Prostate gland (tissue), 2 donors: ENCODE measurements around the gene PHLPP1. TPM values are rescaled to one million over a fixed set of nuclear protein-coding genes. Genes with fewer than 3 reads are reported as not detected.

Experiments
- DNase-seq: peaks from one replicate; pipeline ENCODE4 v3.0.0-alpha.2; 2019; ENCODE audit warnings: low spot score
- H3K27ac ChIP-seq, 2 donors: fragments of 200-600 bp; sonication (generic); 2 replicates each; pipeline ENCODE4 v1.5.1; 2017 to 2019
- H3K27me3 ChIP-seq: fragments of 200-600 bp; sonication (generic); replicated peaks from 2 replicates; pipeline ENCODE4 v1.5.1; 2019; ENCODE audit not compliant: insufficient read depth
- H3K36me3 ChIP-seq, 2 donors: fragments of 200-600 bp; sonication (generic); 1 replicate in 1 of 2; 2 replicates in 1 of 2; pipeline versions ENCODE4 v1.5.1 to v1.8.1; 2017 to 2019
- H3K4me1 ChIP-seq: fragments of 200-600 bp; sonication (generic); replicated peaks from 2 replicates; pipeline ENCODE4 v1.5.1; 2019
- H3K4me3 ChIP-seq, 2 donors: fragments of 200-600 bp; sonication (generic); 2 replicates each; pipeline ENCODE4 v1.5.1; 2017 to 2019
- H3K9me3 ChIP-seq: fragments of 200-600 bp; sonication (generic); 2 replicates; pipeline ENCODE4 v1.5.1; 2017
- POLR2A ChIP-seq: fragments of 450-650 bp; IDR thresholded peaks from one replicate; pipeline ENCODE4 v1.6.1; 2016; ENCODE audit warnings: antibody characterized with exemption, mild to moderate bottlenecking
- POLR2AphosphoS5 ChIP-seq: sonication (generic); formaldehyde crosslinking; IDR thresholded peaks from one replicate; pipeline ENCODE4 v1.6.1; 2017; ENCODE audit warnings: antibody characterized with exemption
- WGBS: methylation state at CpG from one replicate; pipeline ENCODE4 v1.1.5; 2018; 5-methylcytosine and 5-hydroxymethylcytosine counted together
- intact Hi-C: fragments of 100-400 bp; cut with DNase I; formaldehyde crosslinking; loops from one replicate; pipeline ENCODE4 v1.14.2; 2022
- total RNA-seq, 2 donors: library from RNA; depleted of rRNA; stranded (reverse); fragments of >200 nt; gene quantifications; one replicate each; pipeline ENCODE4 v1.1.0, GENCODE V29; 2016
- TF ChIP-seq, protein P1 (sequence below), 4 experiments: fragments of 200-600 bp in 2 of 4; fragments of 450-650 bp in 2 of 4; sonication (generic) in 2 of 4; IDR thresholded peaks; 1 replicate in 3 of 4; 2 replicates in 1 of 4; pipeline ENCODE4 v1.5.1; 2016 to 2019; ENCODE audit warnings: antibody characterized with exemption in 4 of 4, mild to moderate bottlenecking in 2 of 4, moderate library complexity in 2 of 4

The PHLPP1 gene
- total RNA-seq, 2 donors from 2014 or later: 16.8 to 44.1 TPM

DNA sequence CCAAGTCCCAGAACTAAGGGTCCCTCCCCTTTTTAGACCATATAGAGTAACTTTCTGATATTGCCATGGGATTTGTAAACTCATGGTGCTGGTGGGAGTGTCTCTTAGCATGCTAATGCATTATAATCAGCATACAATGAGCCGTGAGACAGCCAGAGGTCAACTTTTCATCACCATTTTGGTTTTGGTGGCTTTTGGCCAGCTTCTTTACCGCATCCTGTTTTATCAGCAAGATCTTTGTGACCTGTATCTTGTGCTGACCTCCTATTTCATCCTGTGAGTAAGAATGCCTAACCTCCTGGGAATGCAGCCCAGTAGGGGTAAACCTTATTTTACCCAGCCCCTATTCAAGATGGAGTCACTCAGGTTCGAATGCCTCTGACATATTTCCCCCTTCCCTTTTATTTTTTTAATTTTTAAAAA lies 148.2 kb downstream of the PHLPP1 start:
- WGBS: 82% methylated on average over 3 of the region's 3 CpGs
- no peak for DNase-seq
- Histone ChIP-seq H3K4me1 (no peaks in the 10 kb centered on the region), H3K9me3 (no peaks in the 10 kb centered on the region), H3K4me3 (no peak overlapping the region), H3K27ac (no peak overlapping the region), H3K36me3 (no peaks in the 10 kb centered on the region), H3K27me3 (no peaks in the 10 kb centered on the region)
- intact Hi-C loops: no loop called here
- TF ChIP-seq, protein P1, sequence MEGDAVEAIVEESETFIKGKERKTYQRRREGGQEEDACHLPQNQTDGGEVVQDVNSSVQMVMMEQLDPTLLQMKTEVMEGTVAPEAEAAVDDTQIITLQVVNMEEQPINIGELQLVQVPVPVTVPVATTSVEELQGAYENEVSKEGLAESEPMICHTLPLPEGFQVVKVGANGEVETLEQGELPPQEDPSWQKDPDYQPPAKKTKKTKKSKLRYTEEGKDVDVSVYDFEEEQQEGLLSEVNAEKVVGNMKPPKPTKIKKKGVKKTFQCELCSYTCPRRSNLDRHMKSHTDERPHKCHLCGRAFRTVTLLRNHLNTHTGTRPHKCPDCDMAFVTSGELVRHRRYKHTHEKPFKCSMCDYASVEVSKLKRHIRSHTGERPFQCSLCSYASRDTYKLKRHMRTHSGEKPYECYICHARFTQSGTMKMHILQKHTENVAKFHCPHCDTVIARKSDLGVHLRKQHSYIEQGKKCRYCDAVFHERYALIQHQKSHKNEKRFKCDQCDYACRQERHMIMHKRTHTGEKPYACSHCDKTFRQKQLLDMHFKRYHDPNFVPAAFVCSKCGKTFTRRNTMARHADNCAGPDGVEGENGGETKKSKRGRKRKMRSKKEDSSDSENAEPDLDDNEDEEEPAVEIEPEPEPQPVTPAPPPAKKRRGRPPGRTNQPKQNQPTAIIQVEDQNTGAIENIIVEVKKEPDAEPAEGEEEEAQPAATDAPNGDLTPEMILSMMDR (IDR thresholded peaks at IDR 0.05): no peak
- no peak for TF ChIP-seq POLR2AphosphoS5
- TF ChIP-seq POLR2A: no peak

DNA sequence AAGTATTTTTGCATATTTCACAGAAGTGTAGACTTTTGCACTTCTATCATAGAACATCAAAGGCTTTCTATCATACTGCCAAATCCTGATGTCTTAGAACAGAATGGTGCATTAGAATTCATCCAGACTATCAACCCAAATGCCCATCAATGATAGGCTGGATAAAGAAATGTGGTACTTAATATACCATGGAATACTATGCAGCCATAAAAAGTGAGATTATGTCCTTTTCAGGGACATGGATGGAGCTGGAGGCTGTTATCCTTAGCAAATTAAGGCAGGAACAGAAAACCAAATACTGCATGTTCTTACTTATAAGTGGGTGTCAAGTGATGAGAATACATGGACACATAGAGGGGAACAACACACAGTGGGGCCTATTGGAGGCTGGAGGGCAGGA lies 150.2 kb downstream of the PHLPP1 start:
- no peaks in the 10 kb centered on the region for H3K27me3 ChIP-seq
- no peaks in the 10 kb centered on the region for H3K9me3 ChIP-seq
- no peaks in the 10 kb centered on the region for H3K4me1 ChIP-seq
- no peak for TF ChIP-seq POLR2AphosphoS5
- TF ChIP-seq, protein P1 (IDR thresholded peaks at IDR 0.05): no peak
- TF ChIP-seq POLR2A: no peak
- DNase-seq: no peak
- H3K27ac ChIP-seq: no peak overlapping the region
- intact Hi-C loops: no loop called here
- no peak overlapping the region for H3K4me3 ChIP-seq
- H3K36me3 ChIP-seq: no peaks in the 10 kb centered on the region

DNA sequence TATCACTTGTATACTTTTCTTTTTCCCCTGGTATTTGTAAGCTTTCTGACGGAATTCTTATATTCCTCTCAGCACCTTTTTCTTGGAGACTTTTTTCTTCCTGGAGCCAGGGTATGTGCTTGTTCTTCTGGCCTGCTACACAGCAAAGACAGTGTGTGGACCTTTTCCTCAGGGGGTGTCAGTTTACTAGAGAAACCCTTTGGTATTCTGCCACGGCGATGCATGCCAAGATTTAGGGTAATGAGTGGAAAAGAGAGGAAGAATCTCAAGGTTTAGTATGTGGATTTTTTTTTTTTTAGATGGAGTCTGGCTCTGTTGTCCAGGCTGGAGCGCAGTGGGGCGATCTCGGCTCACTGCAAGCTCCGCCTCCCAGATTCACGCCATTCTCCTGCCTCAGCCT lies 152.2 kb downstream of the PHLPP1 start:
- DNase-seq: no peak
- H3K27me3 ChIP-seq: no peaks in the 10 kb centered on the region
- TF ChIP-seq, protein P1 (IDR thresholded peaks at IDR 0.05): no peak
- TF ChIP-seq POLR2A (no peak), POLR2AphosphoS5 (no peak)
- H3K27ac ChIP-seq: no peak overlapping the region
- no peak overlapping the region for H3K4me3 ChIP-seq
- H3K36me3 ChIP-seq: no peaks in the 10 kb centered on the region
- intact Hi-C loops: no loop called here
- WGBS: 93% methylated on average over 8 of the region's 8 CpGs
- no peaks in the 10 kb centered on the region for H3K9me3 ChIP-seq
- H3K4me1 ChIP-seq: no peaks in the 10 kb centered on the region

DNA sequence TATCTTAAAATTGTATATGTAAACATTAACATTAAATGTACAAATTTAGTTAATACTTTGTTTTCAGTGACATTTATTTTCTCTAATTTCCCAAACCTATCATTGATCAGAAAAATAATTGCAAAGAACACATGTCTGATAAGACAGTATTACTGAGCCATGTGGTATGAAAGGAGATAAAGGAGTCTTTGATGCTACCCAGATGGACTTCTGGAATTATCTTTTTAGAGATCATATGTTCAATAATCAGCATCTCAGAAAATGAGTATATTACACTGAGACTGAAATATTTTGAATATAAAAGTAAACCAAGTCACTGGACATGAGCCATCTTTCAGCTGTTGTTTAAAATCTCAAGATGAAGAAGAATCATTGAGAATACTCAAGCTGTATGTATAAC lies 153.3 kb downstream of the PHLPP1 start:
- Histone ChIP-seq H3K36me3 (no peaks in the 10 kb centered on the region), H3K27ac (no peak overlapping the region), H3K27me3 (no peaks in the 10 kb centered on the region), H3K9me3 (no peaks in the 10 kb centered on the region), H3K4me1 (no peaks in the 10 kb centered on the region), H3K4me3 (no peak overlapping the region)
- intact Hi-C loops: no loop called here
- no peak for DNase-seq
- TF ChIP-seq, protein P1 (IDR thresholded peaks at IDR 0.05): no peak
- TF ChIP-seq POLR2AphosphoS5 (no peak), POLR2A (no peak)

DNA sequence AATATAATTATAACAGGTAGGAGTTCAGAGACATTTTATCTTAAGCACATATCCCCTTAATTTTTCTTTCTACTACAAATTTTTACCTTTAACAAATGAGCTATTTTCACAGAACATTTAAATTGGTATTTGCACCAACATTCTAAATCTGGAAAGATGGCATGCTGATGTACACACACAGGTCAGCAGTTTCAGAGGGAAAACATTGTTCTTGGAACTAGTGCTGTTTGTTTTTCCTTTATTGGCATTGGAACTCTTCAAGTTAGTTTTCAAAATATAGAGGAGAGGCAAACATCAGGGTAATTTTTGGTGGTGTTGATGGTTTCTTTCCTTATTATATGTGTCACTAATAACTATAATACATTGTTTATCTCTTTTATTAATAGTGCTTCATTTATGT lies 155.3 kb downstream of the PHLPP1 start:
- no peaks in the 10 kb centered on the region for H3K27me3 ChIP-seq
- DNase-seq: no peak
- H3K4me3 ChIP-seq: no peak overlapping the region
- no peaks in the 10 kb centered on the region for H3K4me1 ChIP-seq
- H3K9me3 ChIP-seq: no peaks in the 10 kb centered on the region
- TF ChIP-seq, protein P1 (IDR thresholded peaks at IDR 0.05): no peak
- TF ChIP-seq POLR2AphosphoS5: peak; percentile 69
- TF ChIP-seq POLR2A: no peak
- intact Hi-C loops: no loop called here
- no peaks in the 10 kb centered on the region for H3K36me3 ChIP-seq
- peak overlapping the region in 1 of 2 donors; percentile 17 for H3K27ac ChIP-seq
